ENCODE measurements around the gene SLCO4C1. TPM values are rescaled to one million over a fixed set of nuclear protein-coding genes. Genes with fewer than 3 reads are reported as not detected.

SLCO4C1 gene
- polyA plus RNA-seq, 1 donor from 2014 or later, result 0.12 TPM

DNA sequence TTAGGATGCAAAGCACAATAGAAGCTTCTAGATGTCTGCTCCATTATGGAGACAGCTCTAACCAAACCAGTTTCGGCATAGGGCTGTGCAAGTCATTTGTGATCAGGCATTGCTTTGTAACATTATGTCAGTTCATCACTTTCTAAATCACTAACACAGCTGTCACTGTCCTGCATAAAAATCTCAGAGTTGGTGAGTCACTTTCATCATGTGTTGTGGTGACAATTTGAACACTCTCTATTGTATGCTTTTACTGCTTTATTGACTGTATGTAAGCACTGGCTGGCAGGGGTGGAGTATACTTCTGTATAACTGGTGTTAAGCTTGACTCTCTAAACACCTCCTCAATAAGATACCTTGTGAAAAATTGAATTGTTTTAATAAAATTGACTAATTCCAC lies 77.9 kb downstream of the SLCO4C1 start:
- no peak overlapping the region for H3K4me2 ChIP-seq (ENCODE audit: low read length)
- no peaks in the 10 kb centered on the region for H3K9me3 ChIP-seq (ENCODE audit: low read length)
- H3K36me3 ChIP-seq (ENCODE audit: insufficient read depth, low read length), result no peaks in the 10 kb centered on the region
- no peak overlapping the region for H2AFZ ChIP-seq (ENCODE audit: low read depth, low read length)
- H3K27ac ChIP-seq (ENCODE audit: low read length), result no peak overlapping the region
- no peaks in the 10 kb centered on the region for H3K27me3 ChIP-seq (ENCODE audit: insufficient read depth, low read depth, low read length)
- no peaks in the 10 kb centered on the region for H3K79me2 ChIP-seq (replicated peaks; ENCODE audit: insufficient read depth, low read length)
- TF ChIP-seq RAD21 (conservative IDR thresholded peaks at IDR 0.05) (no peak), SMC3 (conservative IDR thresholded peaks at IDR 0.05; ENCODE audit: poor library complexity) (no peak), EZH2 (IDR thresholded peaks at IDR 0.05; ENCODE audit: borderline replicate concordance, insufficient read depth, low read length, poor library complexity, severe bottlenecking) (no peak), POLR2AphosphoS5 (IDR thresholded peaks at IDR 0.05) (peak; percentile 40), EP300 (conservative IDR thresholded peaks at IDR 0.05; ENCODE audit: poor library complexity, severe bottlenecking) (peak; percentile 40)
- TF ChIP-seq, protein P1, sequence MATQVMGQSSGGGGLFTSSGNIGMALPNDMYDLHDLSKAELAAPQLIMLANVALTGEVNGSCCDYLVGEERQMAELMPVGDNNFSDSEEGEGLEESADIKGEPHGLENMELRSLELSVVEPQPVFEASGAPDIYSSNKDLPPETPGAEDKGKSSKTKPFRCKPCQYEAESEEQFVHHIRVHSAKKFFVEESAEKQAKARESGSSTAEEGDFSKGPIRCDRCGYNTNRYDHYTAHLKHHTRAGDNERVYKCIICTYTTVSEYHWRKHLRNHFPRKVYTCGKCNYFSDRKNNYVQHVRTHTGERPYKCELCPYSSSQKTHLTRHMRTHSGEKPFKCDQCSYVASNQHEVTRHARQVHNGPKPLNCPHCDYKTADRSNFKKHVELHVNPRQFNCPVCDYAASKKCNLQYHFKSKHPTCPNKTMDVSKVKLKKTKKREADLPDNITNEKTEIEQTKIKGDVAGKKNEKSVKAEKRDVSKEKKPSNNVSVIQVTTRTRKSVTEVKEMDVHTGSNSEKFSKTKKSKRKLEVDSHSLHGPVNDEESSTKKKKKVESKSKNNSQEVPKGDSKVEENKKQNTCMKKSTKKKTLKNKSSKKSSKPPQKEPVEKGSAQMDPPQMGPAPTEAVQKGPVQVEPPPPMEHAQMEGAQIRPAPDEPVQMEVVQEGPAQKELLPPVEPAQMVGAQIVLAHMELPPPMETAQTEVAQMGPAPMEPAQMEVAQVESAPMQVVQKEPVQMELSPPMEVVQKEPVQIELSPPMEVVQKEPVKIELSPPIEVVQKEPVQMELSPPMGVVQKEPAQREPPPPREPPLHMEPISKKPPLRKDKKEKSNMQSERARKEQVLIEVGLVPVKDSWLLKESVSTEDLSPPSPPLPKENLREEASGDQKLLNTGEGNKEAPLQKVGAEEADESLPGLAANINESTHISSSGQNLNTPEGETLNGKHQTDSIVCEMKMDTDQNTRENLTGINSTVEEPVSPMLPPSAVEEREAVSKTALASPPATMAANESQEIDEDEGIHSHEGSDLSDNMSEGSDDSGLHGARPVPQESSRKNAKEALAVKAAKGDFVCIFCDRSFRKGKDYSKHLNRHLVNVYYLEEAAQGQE (IDR thresholded peaks at IDR 0.05; ENCODE audit: borderline replicate concordance), result no peak
- no peaks in the 10 kb centered on the region for H4K20me1 ChIP-seq (ENCODE audit: insufficient read depth)
- H3F3A ChIP-seq (ENCODE audit: insufficient read depth, low read length, poor library complexity, severe bottlenecking), result no peaks in the 10 kb centered on the region
- H3K9me2 ChIP-seq (ENCODE audit: insufficient read depth, low read length), result no peaks in the 10 kb centered on the region
- H3K4me3 ChIP-seq (ENCODE audit: low read length), result no peak overlapping the region
- no peak overlapping the region for H3K9ac ChIP-seq (ENCODE audit: low read length)

DNA sequence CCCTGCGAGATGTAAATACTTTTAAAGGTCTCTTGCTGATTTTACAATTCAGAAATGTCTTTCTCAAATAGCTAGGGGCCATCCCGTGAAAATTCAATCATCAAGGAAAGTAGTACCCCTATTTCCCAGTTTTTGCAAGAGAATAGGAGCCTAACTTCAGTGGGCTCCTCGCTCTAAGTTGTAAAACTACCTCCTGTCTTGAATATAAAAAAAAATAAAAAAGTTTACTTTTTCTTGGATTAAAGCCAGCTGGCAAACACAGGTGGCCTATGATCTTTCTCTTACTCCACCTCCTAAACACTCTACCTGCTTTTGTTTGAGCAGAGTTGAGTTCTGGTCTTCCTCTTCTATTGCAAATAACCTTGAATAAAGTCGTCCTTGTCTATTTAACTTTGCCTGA lies 79.4 kb downstream of the SLCO4C1 start:
- H3K27me3 ChIP-seq (ENCODE audit: insufficient read depth, low read depth, low read length), result no peaks in the 10 kb centered on the region
- no peaks in the 10 kb centered on the region for H3K9me2 ChIP-seq (ENCODE audit: insufficient read depth, low read length)
- no peaks in the 10 kb centered on the region for H3K9me3 ChIP-seq (ENCODE audit: low read length)
- H3F3A ChIP-seq (ENCODE audit: insufficient read depth, low read length, poor library complexity, severe bottlenecking), result no peaks in the 10 kb centered on the region
- H3K4me3 ChIP-seq (ENCODE audit: low read length), result no peak overlapping the region
- no peaks in the 10 kb centered on the region for H3K79me2 ChIP-seq (replicated peaks; ENCODE audit: insufficient read depth, low read length)
- no peak for TF ChIP-seq SMC3 (conservative IDR thresholded peaks at IDR 0.05; ENCODE audit: poor library complexity)
- no peak for TF ChIP-seq RAD21 (conservative IDR thresholded peaks at IDR 0.05)
- TF ChIP-seq MXI1 (conservative IDR thresholded peaks at IDR 0.05; ENCODE audit: poor library complexity, severe bottlenecking), result no peak
- TF ChIP-seq EZH2 (IDR thresholded peaks at IDR 0.05; ENCODE audit: borderline replicate concordance, insufficient read depth, low read length, poor library complexity, severe bottlenecking), result no peak
- TF ChIP-seq POLR2AphosphoS5 (IDR thresholded peaks at IDR 0.05), result no peak
- no peak for TF ChIP-seq EP300 (conservative IDR thresholded peaks at IDR 0.05; ENCODE audit: poor library complexity, severe bottlenecking)
- no peak for TF ChIP-seq TAF1 (IDR thresholded peaks at IDR 0.05; ENCODE audit: low read depth)
- TF ChIP-seq, protein P1 (IDR thresholded peaks at IDR 0.05; ENCODE audit: borderline replicate concordance), result no peak
- TF ChIP-seq, protein P2, sequence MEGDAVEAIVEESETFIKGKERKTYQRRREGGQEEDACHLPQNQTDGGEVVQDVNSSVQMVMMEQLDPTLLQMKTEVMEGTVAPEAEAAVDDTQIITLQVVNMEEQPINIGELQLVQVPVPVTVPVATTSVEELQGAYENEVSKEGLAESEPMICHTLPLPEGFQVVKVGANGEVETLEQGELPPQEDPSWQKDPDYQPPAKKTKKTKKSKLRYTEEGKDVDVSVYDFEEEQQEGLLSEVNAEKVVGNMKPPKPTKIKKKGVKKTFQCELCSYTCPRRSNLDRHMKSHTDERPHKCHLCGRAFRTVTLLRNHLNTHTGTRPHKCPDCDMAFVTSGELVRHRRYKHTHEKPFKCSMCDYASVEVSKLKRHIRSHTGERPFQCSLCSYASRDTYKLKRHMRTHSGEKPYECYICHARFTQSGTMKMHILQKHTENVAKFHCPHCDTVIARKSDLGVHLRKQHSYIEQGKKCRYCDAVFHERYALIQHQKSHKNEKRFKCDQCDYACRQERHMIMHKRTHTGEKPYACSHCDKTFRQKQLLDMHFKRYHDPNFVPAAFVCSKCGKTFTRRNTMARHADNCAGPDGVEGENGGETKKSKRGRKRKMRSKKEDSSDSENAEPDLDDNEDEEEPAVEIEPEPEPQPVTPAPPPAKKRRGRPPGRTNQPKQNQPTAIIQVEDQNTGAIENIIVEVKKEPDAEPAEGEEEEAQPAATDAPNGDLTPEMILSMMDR (IDR thresholded peaks at IDR 0.05; ENCODE audit: poor library complexity, severe bottlenecking), result no peak
- no peaks in the 10 kb centered on the region for H4K20me1 ChIP-seq (ENCODE audit: insufficient read depth)
- H3K9ac ChIP-seq (ENCODE audit: low read length), result no peak overlapping the region
- no peak overlapping the region for H3K27ac ChIP-seq (ENCODE audit: low read length)
- no peak overlapping the region for H2AFZ ChIP-seq (ENCODE audit: low read depth, low read length)
- H3K36me3 ChIP-seq (ENCODE audit: insufficient read depth, low read length), result no peaks in the 10 kb centered on the region
- H3K4me2 ChIP-seq (ENCODE audit: low read length), result no peak overlapping the region
